ENCODE measurements around the gene ISM1.
"Not testable (repeated sequence)": the region's sequence is repeated elsewhere in the genome, so short reads cannot be mapped to it uniquely, and the experiment has no call there.

ISM1 gene

DNA sequence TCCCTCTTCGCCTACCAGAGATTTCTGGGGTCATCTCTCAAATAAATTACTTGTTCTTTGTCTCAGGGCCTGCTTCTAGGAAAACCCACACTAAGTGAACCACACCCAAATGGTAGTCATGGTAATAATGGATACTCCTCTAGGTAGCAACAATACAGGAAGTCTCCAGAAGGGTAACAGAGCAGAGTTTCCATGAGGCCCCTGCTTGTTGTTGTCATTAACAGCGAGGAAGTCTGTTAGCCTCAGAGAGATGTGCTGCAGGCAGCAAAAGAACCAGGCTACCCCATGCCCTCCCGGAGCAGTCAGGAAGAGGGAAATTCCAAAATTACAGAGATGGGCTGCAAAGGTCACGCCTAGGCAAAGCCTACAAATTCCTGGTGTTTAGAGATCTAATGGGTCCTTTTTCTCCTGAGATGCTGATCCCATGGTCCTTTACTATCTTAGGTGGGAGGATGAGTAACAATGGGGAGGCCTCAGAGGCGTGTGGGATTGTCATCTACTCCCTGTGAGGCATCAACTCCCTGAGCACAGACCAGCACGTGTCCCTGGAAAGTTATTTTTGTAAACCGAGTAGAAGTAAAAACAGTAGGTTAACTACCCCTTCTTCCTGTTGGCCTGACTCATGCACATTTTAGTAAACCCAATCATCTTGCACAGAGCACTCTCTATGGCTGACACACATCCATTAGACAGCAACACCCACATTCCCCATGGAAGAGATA is 10.1 kb downstream of the ISM1 start:
- Histone ChIP-seq H3K4me3 (ENCODE audit: low read depth, low read length) (no peak overlapping the region), H3K27me3 (ENCODE audit: insufficient read depth, low read depth, severe bottlenecking) (no peaks in the 10 kb centered on the region), H3K9me3 (ENCODE audit: severe bottlenecking) (no peaks in the 10 kb centered on the region), H3K36me3 (no peaks in the 10 kb centered on the region), H3K27ac (no peak overlapping the region)
- DNase-seq, result no peak
- no peak for TF ChIP-seq CTCF (IDR thresholded peaks at IDR 0.05; ENCODE audit: low read depth, low read length)

GRCh38 chr20:13232999-13233398 is 11.9 kb downstream of the ISM1 start:
- no peaks in the 10 kb centered on the region for H3K9me3 ChIP-seq (ENCODE audit: severe bottlenecking)
- no peak overlapping the region for H3K27ac ChIP-seq
- no peaks in the 10 kb centered on the region for H3K36me3 ChIP-seq
- H3K4me3 ChIP-seq (ENCODE audit: low read depth, low read length), result no peak overlapping the region
- no peak for TF ChIP-seq CTCF (IDR thresholded peaks at IDR 0.05; ENCODE audit: low read depth, low read length)
- no peaks in the 10 kb centered on the region for H3K27me3 ChIP-seq (ENCODE audit: insufficient read depth, low read depth, severe bottlenecking)
- no peak for DNase-seq

DNA sequence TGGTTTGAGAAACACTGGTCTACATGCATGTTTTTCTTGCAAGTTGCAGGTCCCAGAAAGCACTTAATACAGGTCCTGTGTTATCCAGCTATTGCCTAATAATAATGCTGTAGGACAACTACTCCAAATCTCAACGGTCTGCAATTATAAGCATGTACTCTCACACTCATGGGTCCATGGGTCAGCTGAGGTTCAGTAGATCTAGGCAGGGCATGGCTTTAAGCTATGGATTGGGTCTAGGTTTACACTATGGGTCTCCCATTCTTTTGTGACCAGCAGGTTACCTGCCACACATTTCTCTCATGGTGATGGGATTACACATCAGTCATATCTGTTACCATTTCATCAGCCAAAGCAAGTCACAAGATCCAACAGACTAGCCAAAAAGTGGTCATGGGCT is 13.9 kb downstream of the ISM1 start:
- Histone ChIP-seq H3K36me3 (no peaks in the 10 kb centered on the region), H3K4me3 (ENCODE audit: low read depth, low read length) (no peak overlapping the region), H3K27me3 (ENCODE audit: insufficient read depth, low read depth, severe bottlenecking) (no peaks in the 10 kb centered on the region), H3K9me3 (ENCODE audit: severe bottlenecking) (no peaks in the 10 kb centered on the region), H3K27ac (no peak overlapping the region)
- DNase-seq, result no peak
- no peak for TF ChIP-seq CTCF (IDR thresholded peaks at IDR 0.05; ENCODE audit: low read depth, low read length)

GRCh38 chr20:13236360-13236759 is 15.3 kb downstream of the ISM1 start:
- not testable (repeated sequence) for H3K27ac ChIP-seq; DNase-seq; H3K36me3 ChIP-seq; H3K4me3 ChIP-seq (ENCODE audit: low read depth, low read length); H3K9me3 ChIP-seq (ENCODE audit: severe bottlenecking); H3K27me3 ChIP-seq (ENCODE audit: insufficient read depth, low read depth, severe bottlenecking)

GRCh38 chr20:13236990-13237720 is 16.1 kb downstream of the ISM1 start:
- no peak for TF ChIP-seq CTCF (IDR thresholded peaks at IDR 0.05; ENCODE audit: low read depth, low read length)
- H3K4me3 ChIP-seq (ENCODE audit: low read depth, low read length), result no peak overlapping the region
- no peak overlapping the region for H3K27ac ChIP-seq
- H3K9me3 ChIP-seq (ENCODE audit: severe bottlenecking), result no peaks in the 10 kb centered on the region
- no peaks in the 10 kb centered on the region for H3K27me3 ChIP-seq (ENCODE audit: insufficient read depth, low read depth, severe bottlenecking)
- H3K36me3 ChIP-seq, result no peaks in the 10 kb centered on the region
- no peak for DNase-seq

- no peak for DNase-seq
These were observed 17.1 kb downstream of the ISM1 start for GRCh38 chr20:13238001-13238653.

More at GRCh38 chr20:13238001-13238653, 17.1 kb downstream of the ISM1 start:
- Histone ChIP-seq H3K4me3 (ENCODE audit: low read depth, low read length) (no peak overlapping the region), H3K27ac (no peak overlapping the region), H3K9me3 (ENCODE audit: severe bottlenecking) (no peaks in the 10 kb centered on the region), H3K36me3 (no peaks in the 10 kb centered on the region), H3K27me3 (ENCODE audit: insufficient read depth, low read depth, severe bottlenecking) (no peaks in the 10 kb centered on the region)
- TF ChIP-seq CTCF (IDR thresholded peaks at IDR 0.05; ENCODE audit: low read depth, low read length), result no peak
